Heart left ventricle (tissue), 16 donors: Measurements from ENCODE around the gene GLT6D1. TPM values are rescaled to one million over a fixed set of nuclear protein-coding genes. Genes with fewer than 3 reads are reported as not detected.
"Not testable (repeated sequence)": the region's sequence is repeated elsewhere in the genome, so short reads cannot be mapped to it uniquely, and the experiment has no call there.

Experiments
- ATAC-seq, 4 donors: fragments of 200-7000 bp; cut with Tn5 transposase; one replicate each; pipeline ENCODE4 v1.9.1; 2020 to 2022; ENCODE audit warnings: moderate library complexity in 4 of 4, mild to moderate bottlenecking in 3 of 4, moderate number of reproducible peaks in 1 of 4
- DNase-seq, 5 donors: peaks; one replicate each; pipeline ENCODE4 v3.0.0-alpha.2; 2020
- H3K27ac ChIP-seq, 12 donors: fragments of 200-600 bp; sonication (generic) in 4 of 12; one replicate each; pipeline versions ENCODE4 v1.5.0 to v1.8.0; 2016 to 2022; ENCODE audit warnings: mild to moderate bottlenecking in 2 of 12
- H3K27me3 ChIP-seq, 9 donors: fragments of 200-600 bp; sonication (generic) in 2 of 9; one replicate each; pipeline versions ENCODE4 v1.5.1 to v1.8.0; 2016 to 2022; ENCODE audit warnings: mild to moderate bottlenecking in 3 of 9
- H3K36me3 ChIP-seq, 9 donors: fragments of 200-600 bp; sonication (generic) in 2 of 9; one replicate each; pipeline versions ENCODE4 v1.5.0 to v1.8.0; 2018 to 2022; ENCODE audit warnings: mild to moderate bottlenecking in 2 of 9
- H3K4me1 ChIP-seq, 12 donors: fragments of 200-600 bp; sonication (generic) in 4 of 12; one replicate each; pipeline versions ENCODE4 v1.5.0 to v1.8.0; 2016 to 2022; ENCODE audit warnings: mild to moderate bottlenecking in 3 of 12
- H3K4me3 ChIP-seq, 12 donors: fragments of 200-600 bp; sonication (generic) in 4 of 12; one replicate each; pipeline versions ENCODE4 v1.5.0 to v1.8.0; 2017 to 2022; ENCODE audit warnings: mild to moderate bottlenecking in 9 of 12, moderate library complexity in 4 of 12
- H3K9me3 ChIP-seq, 12 donors: fragments of 200-600 bp; sonication (generic) in 4 of 12; one replicate each; pipeline versions ENCODE4 v1.5.0 to v1.8.0; 2016 to 2022; ENCODE audit warnings: mild to moderate bottlenecking in 1 of 12
- CTCF ChIP-seq, 12 donors: fragments of 200-600 bp; sonication (generic) in 4 of 12; IDR thresholded peaks; one replicate each; pipeline versions ENCODE4 v1.5.0 to v1.8.0; 2018 to 2022; ENCODE audit warnings: antibody characterized with exemption in 12 of 12, mild to moderate bottlenecking in 5 of 12
- POLR2A ChIP-seq, 2 donors: fragments of 450-650 bp; IDR thresholded peaks; one replicate each; pipeline ENCODE4 v1.6.1; 2017; ENCODE audit warnings: antibody characterized with exemption in 2 of 2, mild to moderate bottlenecking in 2 of 2, moderate library complexity in 2 of 2
- WGBS, 4 donors: extraction: QIAGEN DNeasy Blood & Tissue Kit in 2 of 4; methylation state at CpG; one replicate each; pipeline versions ENCODE4 v1.1.5 to v1.1.7; 2013 to 2018; 5-methylcytosine and 5-hydroxymethylcytosine counted together
- intact Hi-C, 10 donors: fragments of 100-400 bp; cut with DNase I; formaldehyde crosslinking; loops; one replicate each; pipeline versions ENCODE4 v1.11.1 to v1.14.2; 2022
- polyA plus RNA-seq, 2 donors: library from polyadenylated mRNA; stranded (reverse); fragments of 200-250 nt; gene quantifications; one replicate each; pipeline ENCODE4 v1.2.3, GENCODE V29; 2013
- total RNA-seq, 9 donors: library from RNA; depleted of rRNA in 2 of 9; stranded (reverse); fragments of >200 nt in 2 of 9; fragmentation: NEBNext Ultra II Directional in 3 of 9; extraction: Animal tissue kit (Norgen Biotek cat#: 25700) in 3 of 9; gene quantifications; one replicate each; pipeline versions ENCODE4 v1.1.0 to v1.2.4, GENCODE V29; 2016 to 2023
- donor health status: ischemic (EF 13 %, LVEDD 7.1; RV severe dilation, severe dysfunction).
- donor health status: healthy with polysubstance abuse.
- donor health status: DM: no; HTN: yes; CAD: no.
- donor health status: DM: no; HTN: no; CAD: no.
- donor health status: ischemic (EF 25% LVEDD 6.9; RV normal size, moderate dysfunction).
- donor health status: ischemic (EF 25% LVEDD 5.7; RV mildly dilated, moderate dysfunction).
- donor health status: healthy.
- donor health status: DM: yes; HTN: yes; CAD: no.
- donor health status: ischemic (EF 35%, LVEDD 5.7; RV mildly dilated, moderate dysfunction).
- donor health status: nonischemic (EF 11% LVEDD 7.7; RV severe dilation, severe dysfunction).
- donor health status: DM: yes; HTN: yes; CAD: no.
- donor health status: PGD.
- donor health status: ischemic (EF 29% LVEDD 5.4; RV normal size, mild dysfunction).
- donor health status: nonischemic (EF 23%, LVEDD 6.1; RV moderate dilation, normal function).

The GLT6D1 gene
- total and polyA plus RNA-seq, 11 donors: not detected

- H3K27me3 ChIP-seq: peaks cover 0 to 24% (median 1%) of the 10 kb centered on the region in 9 donors
- TF ChIP-seq POLR2A (IDR thresholded peaks at IDR 0.05) (no peak), CTCF (IDR thresholded peaks at IDR 0.05) (no peak)
- H3K4me1 ChIP-seq: no peaks in the 10 kb centered on the region
- H3K4me3 ChIP-seq: no peak overlapping the region
- ATAC-seq: no peak
- H3K27ac ChIP-seq: no peak overlapping the region
- peaks cover 0 to 28% (median 20%) of the 10 kb centered on the region in 12 donors for H3K9me3 ChIP-seq
- DNase-seq: no peak
- intact Hi-C loops: no loop called here
- no peaks in the 10 kb centered on the region for H3K36me3 ChIP-seq
- 83 to 96% (median 88%) methylated on average over 7 of the region's 7 CpGs for WGBS, 4 donors
These were observed 1.7 kb upstream of the GLT6D1 start for GRCh38 chr9:135641047-135641446.

GRCh38 chr9:135636930-135637530 is 2.3 kb downstream of the GLT6D1 start:
- H3K4me3 ChIP-seq, H3K4me1 ChIP-seq, H3K27ac ChIP-seq, DNase-seq, ATAC-seq, intact Hi-C loops, H3K9me3 ChIP-seq, H3K36me3 ChIP-seq: not testable (repeated sequence)
- WGBS, 4 donors: 73 to 83% (median 75%) methylated on average over 7 of the region's 7 CpGs
- H3K27me3 ChIP-seq: peaks cover 0 to 59% (median 5%) of the 10 kb centered on the region in 9 donors

GRCh38 chr9:135632841-135633240 is 6.5 kb downstream of the GLT6D1 start:
- no peak for TF ChIP-seq CTCF (IDR thresholded peaks at IDR 0.05)
- no peak for TF ChIP-seq POLR2A (IDR thresholded peaks at IDR 0.05)
- WGBS, 4 donors: 87 to 91% (median 88%) methylated on average over 10 of the region's 10 CpGs
- ATAC-seq (no peak), DNase-seq (no peak)
- Histone ChIP-seq H3K27me3 (peaks cover 0 to 50% (median 5%) of the 10 kb centered on the region in 9 donors), H3K36me3 (no peaks in the 10 kb centered on the region), H3K4me1 (no peaks in the 10 kb centered on the region), H3K27ac (no peak overlapping the region), H3K4me3 (no peak overlapping the region), H3K9me3 (peaks cover 0 to 22% (median 9%) of the 10 kb centered on the region in 12 donors)
- intact Hi-C loops: no loop called here

- DNase-seq (no peak), ATAC-seq (no peak)
- Histone ChIP-seq H3K9me3 (peaks cover 0 to 28% (median 19%) of the 10 kb centered on the region in 12 donors), H3K4me1 (no peaks in the 10 kb centered on the region), H3K27me3 (peaks cover 0 to 6% (median 2%) of the 10 kb centered on the region in 9 donors), H3K4me3 (no peak overlapping the region), H3K27ac (no peak overlapping the region), H3K36me3 (no peaks in the 10 kb centered on the region)
- TF ChIP-seq POLR2A (IDR thresholded peaks at IDR 0.05) (no peak), CTCF (IDR thresholded peaks at IDR 0.05) (no peak)
- 85 to 93% (median 90%) methylated on average over 13 to 14 of the region's 14 CpGs for WGBS, 4 donors
- intact Hi-C loops: no loop called here
These were observed 15.1 kb downstream of the GLT6D1 start for GRCh38 chr9:135624282-135624681.
